SH-SY5Y (cell line): ENCODE data around the gene VPS51.

Source experiments
- GATA2 ChIP-seq: IDR thresholded peaks from 2 replicates; pipeline ENCODE4 v1.6.1; 2011; ENCODE audit warnings: mild to moderate bottlenecking, low read depth, low read length
- GATA3 ChIP-seq: IDR thresholded peaks from 2 replicates; pipeline ENCODE4 v1.6.1; 2011; ENCODE audit warnings: low read depth, mild to moderate bottlenecking, low read length, moderate library complexity

DNA sequence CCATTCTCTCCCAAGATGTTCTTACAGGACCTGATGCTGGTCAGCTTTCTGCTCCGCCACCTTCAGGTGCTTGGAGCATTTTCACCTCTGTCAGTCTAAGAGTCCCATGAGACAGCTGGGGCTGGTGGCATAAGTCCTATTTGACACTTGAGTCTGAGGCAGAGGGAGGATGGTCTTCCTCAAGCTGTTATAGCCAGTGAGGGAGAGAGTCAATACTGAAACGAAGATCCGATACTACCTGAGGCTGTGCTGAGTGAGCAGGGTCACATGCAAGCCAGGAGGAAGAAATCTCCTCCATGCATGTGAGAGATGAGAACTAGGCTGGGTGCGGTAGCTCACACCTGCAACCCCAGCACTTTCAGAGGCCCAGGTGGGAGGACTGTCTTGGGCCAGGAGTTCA, 6.4 kb upstream of the VPS51 start:
- TF ChIP-seq GATA3 (no peak), GATA2 (no peak)
